ENCODE results near the gene TSPO.

DNA sequence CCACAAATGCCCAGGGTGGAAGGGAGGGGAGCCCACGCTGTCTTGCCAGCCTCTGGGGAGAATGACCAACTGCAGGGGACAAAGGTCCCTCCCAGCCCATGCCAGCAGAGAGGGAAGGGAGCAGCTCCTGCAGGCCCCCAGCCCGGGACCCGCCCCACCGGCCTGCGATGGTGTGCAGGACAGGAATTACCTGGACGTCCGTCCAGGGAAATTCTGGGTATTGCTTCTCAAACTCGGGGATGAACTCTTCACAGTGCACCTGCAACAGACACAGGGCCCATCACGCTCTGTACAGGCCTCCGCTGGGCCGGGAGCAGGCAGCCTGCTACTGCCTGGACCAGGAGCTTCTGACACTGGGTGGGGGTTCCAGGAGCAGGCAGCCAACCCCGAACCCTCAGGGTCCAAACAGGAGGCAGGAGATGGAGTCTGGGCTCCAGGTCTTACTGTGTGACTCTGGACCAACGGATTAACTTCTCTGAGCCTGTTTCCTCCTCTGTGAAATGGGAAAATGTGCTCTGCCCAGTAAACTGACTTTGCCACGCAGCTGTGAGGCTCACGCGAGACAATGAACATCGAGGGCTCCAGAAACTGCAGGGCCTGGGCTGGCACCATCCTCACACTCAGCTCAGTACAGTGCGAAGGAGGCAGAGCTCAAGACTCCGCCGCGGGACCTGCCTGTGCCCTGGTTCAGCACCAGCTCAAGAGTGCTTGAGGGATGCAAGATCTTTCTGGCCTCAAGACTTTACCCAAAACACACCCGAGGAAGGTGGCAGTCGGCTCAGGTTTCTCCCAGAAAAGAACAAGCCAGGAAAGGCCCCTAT is 18.2 kb downstream of the TSPO start:
- TF ChIP-seq, protein P1, sequence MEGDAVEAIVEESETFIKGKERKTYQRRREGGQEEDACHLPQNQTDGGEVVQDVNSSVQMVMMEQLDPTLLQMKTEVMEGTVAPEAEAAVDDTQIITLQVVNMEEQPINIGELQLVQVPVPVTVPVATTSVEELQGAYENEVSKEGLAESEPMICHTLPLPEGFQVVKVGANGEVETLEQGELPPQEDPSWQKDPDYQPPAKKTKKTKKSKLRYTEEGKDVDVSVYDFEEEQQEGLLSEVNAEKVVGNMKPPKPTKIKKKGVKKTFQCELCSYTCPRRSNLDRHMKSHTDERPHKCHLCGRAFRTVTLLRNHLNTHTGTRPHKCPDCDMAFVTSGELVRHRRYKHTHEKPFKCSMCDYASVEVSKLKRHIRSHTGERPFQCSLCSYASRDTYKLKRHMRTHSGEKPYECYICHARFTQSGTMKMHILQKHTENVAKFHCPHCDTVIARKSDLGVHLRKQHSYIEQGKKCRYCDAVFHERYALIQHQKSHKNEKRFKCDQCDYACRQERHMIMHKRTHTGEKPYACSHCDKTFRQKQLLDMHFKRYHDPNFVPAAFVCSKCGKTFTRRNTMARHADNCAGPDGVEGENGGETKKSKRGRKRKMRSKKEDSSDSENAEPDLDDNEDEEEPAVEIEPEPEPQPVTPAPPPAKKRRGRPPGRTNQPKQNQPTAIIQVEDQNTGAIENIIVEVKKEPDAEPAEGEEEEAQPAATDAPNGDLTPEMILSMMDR (IDR thresholded peaks at IDR 0.05; ENCODE audit: low read length), result no peak
- TF ChIP-seq EZH2 (IDR thresholded peaks at IDR 0.05; ENCODE audit: borderline replicate concordance, low read length), result no peak

Data from OCI-LY1 (cell line).